ENCODE data around the gene SENP2.

DNA sequence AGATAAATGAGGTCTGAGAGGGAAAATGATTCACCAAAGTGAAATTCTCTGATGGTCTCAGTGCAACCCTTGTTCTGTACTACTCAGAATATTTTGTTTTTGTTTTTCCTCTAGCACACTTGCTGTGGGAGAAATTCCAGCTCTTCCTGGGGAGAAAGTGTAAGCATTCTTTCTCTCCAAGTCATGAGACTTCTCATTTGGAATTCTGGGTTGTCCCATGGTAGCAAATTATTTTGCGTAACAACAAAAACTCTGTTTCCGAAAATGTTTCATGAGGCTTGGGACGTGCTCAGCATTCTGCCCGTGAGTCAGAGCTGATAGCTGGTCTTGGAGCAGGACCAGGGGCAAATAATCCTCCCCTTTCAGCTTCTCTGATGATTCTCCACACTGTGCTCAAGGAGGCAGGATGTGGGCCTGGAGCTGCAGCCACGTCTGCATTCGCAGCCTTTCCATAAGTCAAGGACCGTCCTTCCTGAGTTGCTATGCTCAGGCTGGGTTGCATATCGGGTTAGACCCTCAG lies 70.3 kb downstream of the SENP2 start:
- no peak for TF ChIP-seq POLR2AphosphoS5 (IDR thresholded peaks at IDR 0.05; ENCODE audit: low read depth, low read length)
- TF ChIP-seq CTCF (IDR thresholded peaks at IDR 0.05): no peak
